HEK293 (cell line): ENCODE results near the gene PYHIN1.

ENCODE experiments used
- CTCF ChIA-PET: fragments of 350-600 bp; formaldehyde crosslinking; extraction: SDS; loops from one replicate; lab custom pipeline; 2021; ENCODE audit warnings: antibody characterized with exemption; lab: Yijun Ruan, JAX
- POLR2A ChIA-PET: fragments of 300-600 bp; formaldehyde crosslinking; extraction: SDS; loops from one replicate; lab custom pipeline; 2020; ENCODE audit warnings: antibody characterized with exemption, inconsistent platforms; lab: Yijun Ruan, JAX
- H3K27ac ChIP-seq: fragments of 200-500 bp; sonication (Bioruptor generic); 2 replicates; pipeline ENCODE4 v1.5.1; 2014; ENCODE audit warnings: low read depth, low read length, control low read depth, inconsistent platforms; ENCODE audit errors: extremely low read depth
- H3K36me3 ChIP-seq, 2 experiments: fragments of 200-500 bp in 1 of 2; sonication (Bioruptor generic) in 1 of 2; 1 replicate in 1 of 2; 2 replicates in 1 of 2; pipeline ENCODE4 v1.5.1; 2014 to 2017; ENCODE audit warnings: inconsistent platforms in 2 of 2, low read length in 2 of 2; ENCODE audit not compliant: control insufficient read depth in 2 of 2, insufficient read depth in 1 of 2
- H3K4me1 ChIP-seq: fragments of 200-500 bp; sonication (Bioruptor generic); 2 replicates; pipeline ENCODE4 v1.5.1; 2014; ENCODE audit warnings: mild to moderate bottlenecking, low read length, inconsistent platforms; ENCODE audit not compliant: control insufficient read depth, insufficient read depth
- H3K4me3 ChIP-seq: 2 replicates; pipeline ENCODE4 v1.5.1; 2011; ENCODE audit warnings: low read depth, mild to moderate bottlenecking, control low read depth, low read length, moderate library complexity
- H3K9me3 ChIP-seq: fragments of 200-500 bp; sonication (Bioruptor generic); 2 replicates; pipeline ENCODE4 v1.5.1; 2014; ENCODE audit warnings: low read depth, low read length, inconsistent platforms; ENCODE audit not compliant: control insufficient read depth, insufficient read depth
- GLIS1 ChIP-seq: fragments of 450-650 bp; formaldehyde crosslinking; IDR thresholded peaks from 2 replicates; pipeline ENCODE4 v1.5.1; 2016; ENCODE audit warnings: missing biosample characterization, missing genetic modification characterization
- IKZF3 ChIP-seq: fragments of 450-650 bp; IDR thresholded peaks from 2 replicates; pipeline ENCODE4 v1.5.0; 2018; ENCODE audit warnings: missing biosample characterization, mild to moderate bottlenecking, missing genetic modification characterization, moderate library complexity
- OVOL3 ChIP-seq: fragments of 450-650 bp; formaldehyde crosslinking; IDR thresholded peaks from 2 replicates; pipeline ENCODE4 v1.5.1; 2016; ENCODE audit warnings: missing biosample characterization, missing genetic modification characterization
- SP7 ChIP-seq: fragments of 450-650 bp; formaldehyde crosslinking; IDR thresholded peaks from 2 replicates; pipeline ENCODE4 v1.5.1; 2016; ENCODE audit warnings: missing biosample characterization, missing genetic modification characterization
- TRIM28 ChIP-seq: IDR thresholded peaks from 2 replicates; pipeline ENCODE4 v1.6.1; 2011; ENCODE audit warnings: low read length, control low read depth, borderline replicate concordance
- ZBTB11 ChIP-seq: fragments of 450-650 bp; formaldehyde crosslinking; conservative IDR thresholded peaks from 2 replicates; pipeline ENCODE4 v1.5.1; 2016; ENCODE audit warnings: low read depth, missing biosample characterization, missing genetic modification characterization
- ZNF114 ChIP-seq: fragments of 450-650 bp; formaldehyde crosslinking; IDR thresholded peaks from 2 replicates; pipeline ENCODE4 v1.5.0; 2017; ENCODE audit warnings: missing biosample characterization, missing genetic modification characterization
- ZNF169 ChIP-seq: fragments of 450-650 bp; formaldehyde crosslinking; IDR thresholded peaks from 2 replicates; pipeline ENCODE4 v1.5.1; 2016; ENCODE audit warnings: missing biosample characterization, missing genetic modification characterization
- ZNF23 ChIP-seq: fragments of 450-650 bp; formaldehyde crosslinking; IDR thresholded peaks from 2 replicates; pipeline ENCODE4 v1.5.1; 2016; ENCODE audit warnings: missing biosample characterization, missing genetic modification characterization, borderline replicate concordance
- ZNF292 ChIP-seq: fragments of 450-650 bp; formaldehyde crosslinking; IDR thresholded peaks from 2 replicates; pipeline ENCODE4 v1.5.1; 2016; ENCODE audit warnings: low read depth, missing biosample characterization, missing genetic modification characterization, borderline replicate concordance
- ZNF350 ChIP-seq: fragments of 450-650 bp; formaldehyde crosslinking; IDR thresholded peaks from 2 replicates; pipeline ENCODE4 v1.5.0; 2017; ENCODE audit warnings: missing biosample characterization, mild to moderate bottlenecking, missing genetic modification characterization
- ZNF514 ChIP-seq: fragments of 450-650 bp; formaldehyde crosslinking; IDR thresholded peaks from 2 replicates; pipeline ENCODE4 v1.5.1; 2016; ENCODE audit warnings: missing biosample characterization, missing genetic modification characterization
- ZNF621 ChIP-seq: fragments of 450-650 bp; formaldehyde crosslinking; IDR thresholded peaks from 2 replicates; pipeline ENCODE4 v1.5.1; 2017; ENCODE audit warnings: missing biosample characterization, missing genetic modification characterization
- TF ChIP-seq, protein P1 (sequence below): fragments of 450-650 bp; formaldehyde crosslinking; IDR thresholded peaks from 2 replicates; pipeline ENCODE4 v1.5.1; 2017; ENCODE audit warnings: missing biosample characterization, missing genetic modification characterization
- TF ChIP-seq, protein P2 (sequence below): fragments of 450-650 bp; formaldehyde crosslinking; IDR thresholded peaks from 2 replicates; pipeline ENCODE4; 2016; ENCODE audit warnings: missing biosample characterization, missing genetic modification characterization

The PYHIN1 gene

DNA sequence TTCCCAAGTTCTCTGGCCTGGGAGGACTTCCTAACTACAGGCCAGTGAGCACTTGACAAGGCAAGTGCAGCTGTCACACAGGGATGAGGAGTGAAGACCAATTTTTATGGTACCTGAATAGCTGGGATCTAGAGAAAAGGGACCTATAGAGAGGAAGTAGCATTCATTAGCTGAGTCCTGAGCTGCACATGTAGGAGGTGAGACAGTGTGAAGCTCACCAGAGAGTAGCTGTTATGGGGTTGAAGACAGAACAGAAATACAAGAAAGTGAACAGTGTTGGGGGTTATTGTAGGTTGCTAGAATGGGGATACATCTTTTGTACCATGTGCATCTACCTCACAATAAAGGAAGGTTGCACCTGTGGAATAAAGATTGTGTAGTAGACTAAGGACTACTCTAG, 37.7 kb upstream of the PYHIN1 start:
- Histone ChIP-seq H3K4me1 (no peaks in the 10 kb centered on the region), H3K9me3 (no peaks in the 10 kb centered on the region), H3K4me3 (no peak overlapping the region), H3K36me3 (no peaks in the 10 kb centered on the region), H3K27ac (no peak overlapping the region)
- POLR2A ChIA-PET, result no interaction called here
- CTCF ChIA-PET, result no interaction called here
- TF ChIP-seq, protein P1, sequence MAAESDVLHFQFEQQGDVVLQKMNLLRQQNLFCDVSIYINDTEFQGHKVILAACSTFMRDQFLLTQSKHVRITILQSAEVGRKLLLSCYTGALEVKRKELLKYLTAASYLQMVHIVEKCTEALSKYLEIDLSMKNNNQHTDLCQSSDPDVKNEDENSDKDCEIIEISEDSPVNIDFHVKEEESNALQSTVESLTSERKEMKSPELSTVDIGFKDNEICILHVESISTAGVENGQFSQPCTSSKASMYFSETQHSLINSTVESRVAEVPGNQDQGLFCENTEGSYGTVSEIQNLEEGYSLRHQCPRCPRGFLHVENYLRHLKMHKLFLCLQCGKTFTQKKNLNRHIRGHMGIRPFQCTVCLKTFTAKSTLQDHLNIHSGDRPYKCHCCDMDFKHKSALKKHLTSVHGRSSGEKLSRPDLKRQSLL (tag by site-specific recombination), result no peak
- no peak for TF ChIP-seq ZNF169 (tag by site-specific recombination)
- no peak for TF ChIP-seq OVOL3
- no peak for TF ChIP-seq IKZF3 (tag by site-specific recombination)
- TF ChIP-seq GLIS1, result no peak
- TF ChIP-seq, protein P2, sequence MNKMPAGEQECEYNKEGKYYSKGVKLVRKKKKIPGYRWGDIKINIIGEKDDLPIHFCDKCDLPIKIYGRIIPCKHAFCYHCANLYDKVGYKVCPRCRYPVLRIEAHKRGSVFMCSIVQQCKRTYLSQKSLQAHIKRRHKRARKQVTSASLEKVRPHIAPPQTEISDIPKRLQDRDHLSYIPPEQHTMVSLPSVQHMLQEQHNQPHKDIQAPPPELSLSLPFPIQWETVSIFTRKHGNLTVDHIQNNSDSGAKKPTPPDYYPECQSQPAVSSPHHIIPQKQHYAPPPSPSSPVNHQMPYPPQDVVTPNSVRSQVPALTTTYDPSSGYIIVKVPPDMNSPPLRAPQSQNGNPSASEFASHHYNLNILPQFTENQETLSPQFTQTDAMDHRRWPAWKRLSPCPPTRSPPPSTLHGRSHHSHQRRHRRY (tag by site-specific recombination), result no peak
- no peak for TF ChIP-seq ZNF23 (tag by site-specific recombination)
- no peak for TF ChIP-seq SP7 (tag by site-specific recombination)

DNA sequence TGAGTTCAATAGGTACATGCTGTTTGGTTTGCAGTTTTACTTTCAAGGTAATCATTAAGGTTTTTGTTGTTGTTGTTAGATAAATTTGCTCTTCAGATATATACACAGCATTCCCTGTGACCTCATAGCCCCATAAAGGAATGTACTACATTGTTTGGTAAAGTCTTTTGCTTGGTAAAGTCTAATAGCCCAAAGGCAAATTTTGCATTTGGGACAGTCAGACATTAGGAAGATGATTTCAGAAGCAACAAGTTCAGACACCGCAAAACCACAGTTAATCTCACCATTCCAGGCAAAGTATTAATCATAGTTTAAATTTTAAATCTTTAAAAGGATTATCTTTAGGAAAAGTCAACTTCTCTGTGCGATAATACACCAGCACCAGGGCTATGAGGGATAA, 32.6 kb upstream of the PYHIN1 start:
- H3K9me3 ChIP-seq, result no peaks in the 10 kb centered on the region
- ChIA-PET POLR2A (no interaction called here), CTCF (no interaction called here)
- H3K4me3 ChIP-seq, result no peak overlapping the region
- no peak overlapping the region for H3K27ac ChIP-seq
- no peaks in the 10 kb centered on the region for H3K4me1 ChIP-seq
- no peaks in the 10 kb centered on the region for H3K36me3 ChIP-seq
- TF ChIP-seq ZNF621 (tag by site-specific recombination) (no peak), ZBTB11 (no peak), ZNF514 (tag by site-specific recombination) (no peak), ZNF114 (tag by site-specific recombination) (no peak), ZNF292 (tag by site-specific recombination) (no peak)

DNA sequence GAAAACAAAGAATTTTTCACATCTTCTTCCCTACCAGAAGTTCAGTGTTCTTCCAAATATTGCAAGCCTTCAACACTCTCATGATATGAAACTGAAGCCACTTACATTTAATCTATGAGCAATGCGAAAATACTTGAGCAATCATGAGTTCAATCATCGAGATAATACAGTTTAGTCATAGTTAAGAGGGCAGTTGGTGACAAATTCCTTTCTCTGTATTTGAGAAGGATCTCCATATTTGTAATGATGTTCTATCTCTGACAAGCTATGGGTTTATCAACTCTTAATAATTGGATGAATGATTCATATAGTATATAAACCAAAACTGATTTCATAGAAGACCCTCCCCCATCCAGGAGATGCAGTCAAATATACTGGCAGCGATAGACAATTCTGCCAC, 29.7 kb upstream of the PYHIN1 start:
- Histone ChIP-seq H3K27ac (no peak overlapping the region), H3K9me3 (no peaks in the 10 kb centered on the region), H3K4me3 (no peak overlapping the region), H3K4me1 (no peaks in the 10 kb centered on the region), H3K36me3 (no peaks in the 10 kb centered on the region)
- ChIA-PET POLR2A (no interaction called here), CTCF (no interaction called here)
- TF ChIP-seq ZNF350 (no peak), TRIM28 (no peak)
